D721Med (cell line): Measurements from ENCODE around the gene GNG14.
"Not testable (repeated sequence)": the region's sequence is repeated elsewhere in the genome, so short reads cannot be mapped to it uniquely, and the experiment has no call there.

Source experiments
- DNase-seq: peaks from one replicate; pipeline ENCODE4 v3.0.0; 2011; ENCODE audit warnings: low spot score; ENCODE audit not compliant: insufficient read length
- FAIRE-seq: peaks from 2 replicates; lab custom pipeline; 2011; peaks lifted over from hg19 to GRCh38; lab: Jason Lieb, UNC
- CTCF ChIP-seq: IDR thresholded peaks from 2 replicates; pipeline ENCODE4 v1.5.1; 2012; ENCODE audit warnings: mild to moderate bottlenecking, control low read depth; ENCODE audit not compliant: insufficient read depth; ENCODE audit errors: missing control alignments

GNG14 gene

GRCh38 chr19:12695997-12696365 lies 8.2 kb downstream of the GNG14 start:
- TF ChIP-seq CTCF, result no peak
- DNase-seq (no peak), FAIRE-seq (no peak)

- DNase-seq (peak; percentile 99), FAIRE-seq (no peak)
- TF ChIP-seq CTCF, result no peak
Measured at GRCh38 chr19:12696366-12697335, 8.9 kb downstream of the GNG14 start, which contains the start of gene FBXW9. FBXW9 (minus strand) TSS chr19:12696631; CDS start chr19:12696581, 50 bp downstream.

- not testable (repeated sequence) for FAIRE-seq, DNase-seq
Measured at GRCh38 chr19:12697425-12697824, 9.6 kb downstream of the GNG14 start.

- no peak for DNase-seq
- TF ChIP-seq CTCF, result no peak
- FAIRE-seq, result no peak
Measured at GRCh38 chr19:12698138-12698537, 10.3 kb downstream of the GNG14 start.

- TF ChIP-seq CTCF, result no peak
- FAIRE-seq, result no peak
- no peak for DNase-seq
Measured at GRCh38 chr19:12701596-12702282, 13.9 kb downstream of the GNG14 start.

- TF ChIP-seq CTCF, result no peak
- FAIRE-seq (no peak), DNase-seq (peak; percentile 72)
Measured at GRCh38 chr19:12703046-12703445, 15.2 kb downstream of the GNG14 start.

GRCh38 chr19:12705169-12705568 lies 17.4 kb downstream of the GNG14 start:
- TF ChIP-seq CTCF, result no peak
- DNase-seq (no peak), FAIRE-seq (no peak)
